Skeletal muscle satellite cell (primary cell): ENCODE results near the gene DCTD.
"Not testable (repeated sequence)": the region's sequence is repeated elsewhere in the genome, so short reads cannot be mapped to it uniquely, and the experiment has no call there.

ENCODE experiments used
- H3K27me3 ChIP-seq: 2 replicates; pipeline ENCODE4 v1.7.0; 2013; ENCODE audit warnings: low read length; ENCODE audit not compliant: control insufficient read depth, insufficient read depth
- H3K36me3 ChIP-seq: 2 replicates; pipeline ENCODE4 v1.7.0; 2013; ENCODE audit warnings: mild to moderate bottlenecking, control low read depth, low read length; ENCODE audit not compliant: insufficient read depth
- H3K4me1 ChIP-seq: 2 replicates; pipeline ENCODE4 v1.7.0; 2013; ENCODE audit warnings: low read length; ENCODE audit not compliant: control insufficient read depth, insufficient read depth
- H3K4me2 ChIP-seq: 2 replicates; pipeline ENCODE4 v1.7.0; 2013; ENCODE audit warnings: mild to moderate bottlenecking, low read length
- H3K4me3 ChIP-seq: 2 replicates; pipeline ENCODE4 v1.7.0; 2013; ENCODE audit warnings: low read length
- H3K9ac ChIP-seq: 2 replicates; pipeline ENCODE4 v1.7.0; 2013; ENCODE audit warnings: mild to moderate bottlenecking, low read depth, low read length, moderate library complexity
- H3K9me3 ChIP-seq: replicated peaks from 2 replicates; pipeline ENCODE4 v1.7.0; 2013; ENCODE audit warnings: mild to moderate bottlenecking, control low read depth, low read length

The DCTD gene

DNA sequence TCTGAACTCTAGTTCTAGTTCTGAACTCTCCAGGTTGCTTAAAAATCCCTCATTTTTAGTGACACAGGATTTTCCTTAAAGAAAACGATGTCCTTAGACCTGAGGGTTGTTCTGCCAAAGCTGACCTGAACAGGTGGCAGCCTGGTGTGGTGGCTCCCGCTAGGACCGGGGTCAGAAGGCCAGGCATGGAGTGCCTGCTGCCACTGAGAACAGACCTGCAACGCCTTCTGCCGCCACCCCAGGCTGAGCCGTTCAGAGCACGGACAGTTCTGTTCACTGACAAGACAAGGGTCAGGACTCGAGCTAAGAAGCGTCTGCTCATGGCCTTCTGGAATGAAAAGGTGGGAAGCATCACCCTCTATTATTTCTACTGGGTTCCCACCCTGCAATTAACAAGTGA, 15.8 kb downstream of the DCTD start:
- Histone ChIP-seq H3K36me3 (peaks cover 71% of the 10 kb centered on the region), H3K4me1 (no peaks in the 10 kb centered on the region), H3K4me3 (no peak overlapping the region), H3K9me3 (no peaks in the 10 kb centered on the region), H3K4me2 (no peak overlapping the region), H3K27me3 (no peaks in the 10 kb centered on the region), H3K9ac (no peak overlapping the region)

DNA sequence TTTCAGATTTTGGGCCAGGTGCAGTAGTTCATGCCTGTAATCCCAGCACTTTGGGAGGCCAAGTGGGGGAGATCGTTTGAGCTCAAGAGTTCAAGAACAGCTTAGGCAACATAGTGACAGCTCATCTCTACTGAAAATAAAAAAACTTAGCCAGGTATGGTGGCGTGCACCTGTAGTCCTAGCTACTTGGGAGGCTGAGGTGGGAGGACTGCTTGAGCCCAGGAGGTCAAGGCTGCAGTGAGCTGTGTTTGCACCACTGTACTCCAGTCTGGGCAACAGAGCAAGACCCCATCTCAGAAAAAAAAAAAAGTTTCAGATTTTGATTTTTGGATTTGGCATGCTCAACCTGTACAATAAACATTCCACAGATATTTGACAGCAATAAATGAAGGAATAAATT, 17.2 kb downstream of the DCTD start:
- H3K4me2 ChIP-seq, H3K4me1 ChIP-seq, H3K4me3 ChIP-seq, H3K27me3 ChIP-seq, H3K9ac ChIP-seq, H3K9me3 ChIP-seq: not testable (repeated sequence)
- peaks cover 76% of the 10 kb centered on the region for H3K36me3 ChIP-seq

DNA sequence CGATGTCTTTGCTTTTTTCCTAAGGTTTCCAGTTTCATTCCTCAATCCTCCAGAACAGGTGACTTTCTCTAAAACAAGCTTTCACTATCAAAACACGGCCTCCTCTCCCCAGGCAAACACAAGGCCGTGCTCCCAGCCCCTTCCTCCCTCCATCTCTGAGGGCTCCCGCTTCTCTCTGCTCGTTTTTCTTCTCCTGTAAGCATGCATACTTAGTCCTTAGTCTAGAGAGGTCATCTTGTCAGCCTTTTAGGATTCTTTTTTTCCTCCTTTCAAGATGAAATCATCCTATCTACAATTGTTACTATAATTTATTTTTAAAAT, 18.7 kb downstream of the DCTD start:
- H3K9me3 ChIP-seq: no peaks in the 10 kb centered on the region
- no peak overlapping the region for H3K4me3 ChIP-seq
- H3K9ac ChIP-seq: no peak overlapping the region
- H3K27me3 ChIP-seq: no peaks in the 10 kb centered on the region
- no peaks in the 10 kb centered on the region for H3K4me1 ChIP-seq
- no peak overlapping the region for H3K4me2 ChIP-seq
- H3K36me3 ChIP-seq: peaks cover 79% of the 10 kb centered on the region

DNA sequence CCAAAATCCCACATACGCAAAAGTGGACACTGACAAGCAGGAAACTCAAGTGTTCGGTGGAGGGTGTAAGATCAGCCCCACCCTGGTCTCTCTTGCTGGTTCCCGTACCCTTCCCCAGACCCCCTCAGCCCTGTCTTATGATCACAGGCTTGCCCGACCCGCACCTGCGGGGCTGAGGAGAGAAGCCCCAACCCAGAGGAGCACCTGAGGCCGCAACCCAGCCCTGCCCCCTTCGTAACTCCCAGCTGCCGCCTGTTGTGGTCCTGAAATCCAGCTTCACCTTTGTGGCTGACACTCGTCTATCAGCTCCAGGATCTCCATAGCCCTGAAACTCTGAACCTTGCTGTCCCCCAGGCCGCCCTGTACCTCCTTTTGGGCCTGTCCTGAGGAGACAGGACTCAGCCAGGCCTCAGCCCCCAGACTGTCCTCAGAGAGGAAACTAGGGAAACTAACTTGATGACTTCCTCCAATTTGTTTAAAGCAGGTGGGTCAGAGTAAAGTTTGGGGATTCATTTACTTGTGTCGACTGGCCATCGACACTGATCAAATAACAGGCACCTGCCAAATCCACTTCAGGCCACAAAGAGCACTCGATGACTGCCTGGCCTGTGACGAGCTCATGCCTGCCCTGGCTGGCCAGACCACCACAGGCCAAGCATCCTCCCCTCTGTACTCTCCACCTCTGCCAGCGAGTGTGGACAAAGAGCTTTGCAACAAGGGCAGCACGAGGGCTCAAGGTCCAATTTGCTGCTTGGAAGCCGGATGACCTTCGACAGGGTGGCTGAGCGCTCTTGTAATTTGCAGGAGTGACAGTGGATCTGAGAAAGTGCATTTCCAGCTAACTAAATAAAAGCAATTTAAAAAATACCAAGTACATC, 19.3 kb downstream of the DCTD start:
- Histone ChIP-seq H3K4me1 (no peaks in the 10 kb centered on the region), H3K4me3 (no peak overlapping the region), H3K9me3 (no peaks in the 10 kb centered on the region), H3K4me2 (no peak overlapping the region), H3K27me3 (no peaks in the 10 kb centered on the region), H3K9ac (no peak overlapping the region), H3K36me3 (peaks cover 79% of the 10 kb centered on the region)

DNA sequence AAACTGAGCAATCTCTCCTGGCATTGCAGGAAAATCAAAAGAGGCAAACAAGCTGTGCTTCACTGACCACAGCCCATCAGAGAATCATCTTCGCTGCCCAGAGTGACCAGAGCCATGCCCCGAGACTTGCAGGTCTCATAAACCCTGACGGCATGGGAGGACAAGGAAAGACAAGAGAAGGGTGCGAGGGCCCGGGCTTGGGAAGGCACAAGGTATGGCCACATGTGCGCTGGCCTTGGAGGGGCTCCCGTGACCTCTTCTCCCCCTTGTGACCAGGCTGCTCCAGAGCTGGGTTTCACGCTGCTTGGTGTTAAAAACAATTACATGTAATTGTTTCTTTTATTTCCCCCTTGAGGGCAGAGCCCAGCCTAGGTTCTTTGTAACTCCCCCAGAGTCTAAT, 20.8 kb downstream of the DCTD start:
- Histone ChIP-seq H3K4me1 (peaks cover 5% of the 10 kb centered on the region), H3K27me3 (no peaks in the 10 kb centered on the region), H3K4me3 (no peak overlapping the region), H3K36me3 (peaks cover 75% of the 10 kb centered on the region), H3K9ac (no peak overlapping the region), H3K4me2 (no peak overlapping the region), H3K9me3 (no peaks in the 10 kb centered on the region)

DNA sequence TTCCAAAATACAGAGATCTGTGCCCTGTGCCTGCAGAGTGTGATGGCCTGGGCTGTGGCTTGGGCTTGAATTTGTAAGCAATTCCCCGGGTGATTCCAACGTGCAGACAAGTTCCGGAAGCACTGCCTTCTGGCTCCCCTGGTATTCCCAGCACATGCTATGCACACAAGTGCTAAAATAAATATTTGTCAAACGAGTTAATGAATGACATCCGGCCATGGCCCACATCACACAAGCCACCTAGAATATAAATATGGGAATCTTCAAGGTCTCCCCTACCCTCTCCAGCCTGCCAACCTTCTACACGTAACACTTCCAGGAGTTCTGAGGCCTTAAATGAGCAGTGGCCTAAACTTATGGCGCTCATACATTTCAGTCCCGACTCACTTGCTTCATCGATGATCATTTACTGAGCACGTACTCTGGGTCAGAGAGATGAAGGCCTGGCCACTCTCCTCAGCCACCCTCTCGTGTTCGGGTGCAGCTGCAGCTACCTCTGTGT, 21.3 kb downstream of the DCTD start:
- Histone ChIP-seq H3K9ac (no peak overlapping the region), H3K4me1 (peaks cover 10% of the 10 kb centered on the region), H3K4me3 (no peak overlapping the region), H3K27me3 (no peaks in the 10 kb centered on the region), H3K36me3 (peaks cover 77% of the 10 kb centered on the region), H3K9me3 (no peaks in the 10 kb centered on the region), H3K4me2 (no peak overlapping the region)

DNA sequence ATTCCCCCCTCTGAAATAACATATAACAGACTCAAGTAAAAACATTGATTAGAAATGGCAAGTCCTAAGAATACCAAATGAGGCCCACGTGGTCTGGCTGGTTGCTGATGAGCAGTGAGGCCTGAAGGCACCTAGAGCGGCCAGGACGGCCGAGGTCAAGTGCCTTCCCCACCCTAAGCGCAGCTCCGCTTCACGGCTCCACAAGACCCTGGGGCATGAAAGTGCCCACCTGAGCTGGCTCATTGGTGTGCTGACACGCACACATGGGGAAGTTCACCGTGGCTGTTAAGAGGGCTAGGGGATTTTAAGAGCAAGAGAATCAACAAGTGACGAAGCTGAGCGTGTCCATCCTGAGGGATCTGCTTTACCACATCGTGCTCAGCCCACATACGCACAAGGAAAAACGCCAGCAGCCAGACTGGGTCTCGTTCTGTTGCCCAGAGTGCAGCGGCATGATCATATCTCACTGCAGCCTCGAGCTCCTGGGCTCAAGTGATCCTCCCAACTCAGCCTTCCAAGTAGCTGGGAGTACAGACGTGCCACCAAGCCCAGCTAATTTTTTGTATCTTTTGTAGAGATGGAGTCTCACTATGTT, 22.4 kb downstream of the DCTD start:
- H3K4me2 ChIP-seq: no peak overlapping the region
- peaks cover 78% of the 10 kb centered on the region for H3K36me3 ChIP-seq
- peaks cover 10% of the 10 kb centered on the region for H3K4me1 ChIP-seq
- H3K4me3 ChIP-seq: no peak overlapping the region
- H3K9ac ChIP-seq: no peak overlapping the region
- no peaks in the 10 kb centered on the region for H3K27me3 ChIP-seq
- no peaks in the 10 kb centered on the region for H3K9me3 ChIP-seq

DNA sequence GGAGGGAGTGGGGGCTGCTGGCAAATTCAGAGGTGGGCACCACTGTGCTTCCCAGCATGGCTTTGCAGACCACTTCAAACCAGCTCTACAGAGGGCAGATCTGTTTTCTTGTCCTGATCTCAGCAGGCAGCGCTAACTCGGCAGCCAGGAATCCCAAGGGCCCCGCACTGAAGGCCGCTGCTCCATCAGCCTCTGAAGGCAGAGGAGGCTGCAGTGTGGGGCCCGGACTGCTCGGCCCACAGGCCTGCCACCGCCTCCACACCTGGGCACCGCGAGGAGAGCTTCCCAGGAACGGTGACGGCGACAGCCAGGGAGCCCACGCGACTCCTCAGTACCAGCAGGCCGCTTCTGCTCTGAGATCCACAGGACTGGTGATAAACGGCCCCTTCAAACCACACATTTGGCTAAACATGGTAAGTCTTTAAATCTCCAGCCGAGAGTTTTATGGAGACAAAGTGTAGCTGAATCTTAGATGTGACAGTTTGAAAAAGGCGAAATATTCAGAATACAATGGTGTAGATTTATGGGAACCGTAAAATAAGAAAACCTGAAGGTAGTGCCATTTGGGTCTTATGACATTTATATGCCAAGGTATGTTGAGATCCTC, 23.6 kb downstream of the DCTD start:
- Histone ChIP-seq H3K9ac (no peak overlapping the region), H3K9me3 (no peaks in the 10 kb centered on the region), H3K27me3 (no peaks in the 10 kb centered on the region)

DNA sequence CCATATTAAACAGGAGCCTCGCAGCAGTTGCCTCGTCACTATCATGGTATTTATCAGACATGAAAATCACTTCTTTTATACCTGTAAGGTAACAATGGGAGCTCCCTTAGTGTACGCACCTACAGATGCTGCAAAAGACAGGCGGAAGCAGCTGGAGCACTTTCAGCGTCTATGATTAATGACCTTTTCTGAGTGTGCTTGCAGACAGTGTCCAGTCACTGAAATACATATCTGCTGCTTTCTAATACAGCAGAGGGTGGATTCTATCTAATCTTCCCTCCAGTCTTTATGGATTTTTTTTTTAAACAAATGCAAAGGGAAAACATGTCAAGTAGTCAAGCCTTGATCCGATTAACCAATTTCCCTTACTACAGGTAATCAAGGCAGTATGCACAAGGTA, 24.1 kb downstream of the DCTD start:
- Histone ChIP-seq H3K4me1 (peaks cover 10% of the 10 kb centered on the region), H3K9me3 (no peaks in the 10 kb centered on the region), H3K36me3 (peaks cover 79% of the 10 kb centered on the region), H3K27me3 (no peaks in the 10 kb centered on the region), H3K4me2 (no peak overlapping the region), H3K9ac (no peak overlapping the region), H3K4me3 (no peak overlapping the region)

More for the DNA sequence above, 23.6 kb downstream of the DCTD start:
- Histone ChIP-seq H3K4me2 (no peak overlapping the region), H3K36me3 (peaks cover 77% of the 10 kb centered on the region), H3K4me3 (no peak overlapping the region), H3K4me1 (peaks cover 10% of the 10 kb centered on the region)

DNA sequence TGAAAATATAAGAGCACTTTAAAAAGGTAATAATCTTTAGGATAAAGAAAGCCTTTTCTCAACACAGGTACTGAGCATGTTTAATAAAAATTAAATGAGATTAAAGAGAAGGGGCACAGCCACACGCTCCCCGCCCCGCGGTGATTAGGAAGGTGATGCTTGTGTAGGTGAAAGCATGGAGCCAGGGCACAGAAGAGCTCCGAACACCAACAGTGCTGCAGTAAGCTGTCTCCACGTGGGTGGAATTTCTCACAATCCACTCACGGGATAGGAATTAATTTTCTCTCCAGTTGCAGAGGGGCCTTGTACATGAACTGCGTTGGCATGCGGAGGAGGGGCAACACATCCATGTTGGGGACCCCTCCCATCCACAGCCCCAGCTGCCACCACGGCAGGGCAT, 27.0 kb downstream of the DCTD start:
- no peak overlapping the region for H3K9ac ChIP-seq
- no peaks in the 10 kb centered on the region for H3K27me3 ChIP-seq
- H3K4me2 ChIP-seq: no peak overlapping the region
- H3K4me1 ChIP-seq: peaks cover 10% of the 10 kb centered on the region
- H3K36me3 ChIP-seq: peaks cover 80% of the 10 kb centered on the region
- no peak overlapping the region for H3K4me3 ChIP-seq
- H3K9me3 ChIP-seq: no peaks in the 10 kb centered on the region

DNA sequence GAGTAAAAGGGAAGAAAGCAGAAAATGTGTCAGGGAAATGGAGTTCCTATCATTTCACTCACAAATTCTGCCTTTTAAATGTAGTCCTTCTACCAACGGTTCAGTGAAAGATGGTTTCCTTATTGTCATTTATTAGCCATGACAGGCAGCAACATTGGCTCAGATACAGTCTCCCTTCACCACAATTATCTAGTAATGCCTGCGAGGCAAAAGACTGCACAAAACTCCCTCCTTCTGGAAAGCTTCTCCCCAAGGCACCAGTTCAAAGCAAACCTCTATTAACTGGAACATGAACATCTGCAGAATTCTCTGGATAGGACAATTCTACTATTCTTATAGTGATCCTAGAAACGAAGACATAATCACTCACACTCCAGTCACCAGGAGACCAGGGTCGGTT, 28.3 kb downstream of the DCTD start:
- H3K9ac ChIP-seq: no peak overlapping the region
- H3K4me2 ChIP-seq: no peak overlapping the region
- H3K27me3 ChIP-seq: no peaks in the 10 kb centered on the region
- H3K4me3 ChIP-seq: no peak overlapping the region
- H3K36me3 ChIP-seq: peaks cover 75% of the 10 kb centered on the region
- no peaks in the 10 kb centered on the region for H3K9me3 ChIP-seq
- peaks cover 10% of the 10 kb centered on the region for H3K4me1 ChIP-seq
